OCI-LY7 (cell line): Measurements from ENCODE around the gene SGTB. TPM values are rescaled to one million over a fixed set of nuclear protein-coding genes. Genes with fewer than 3 reads are reported as not detected.

Source experiments
- BruUV-seq: library from RNA; stranded (reverse); fragments of 400-500 nt; replicated peaks from 2 replicates; lab custom pipeline; 2021; lab: Mats Ljungman, UMichigan
- CTCF ChIA-PET: fragments of 300-600 bp; sonication (Branson Sonifier 250); formaldehyde crosslinking; loops from one replicate; lab custom pipeline; 2022; ENCODE audit warnings: antibody characterized with exemption; ENCODE audit not compliant: unreplicated experiment; lab: Charles Lee
- POLR2A ChIA-PET: fragments of 300-600 bp; sonication (Branson Sonifier 250); formaldehyde crosslinking; loops from one replicate; lab custom pipeline; 2022; ENCODE audit warnings: antibody characterized with exemption; lab: Charles Lee
- DNase-seq: peaks from one replicate; pipeline ENCODE4 v3.0.0-alpha.2; 2015; ENCODE audit warnings: low spot score
- H2AFZ ChIP-seq: fragments of 200-600 bp; sonication (generic), shearing (Covaris generic); 2 replicates; pipeline ENCODE4 v1.6.1; 2014; ENCODE audit warnings: mild to moderate bottlenecking, antibody characterized with exemption, low read length, moderate library complexity
- H3K27ac ChIP-seq: fragments of 200-600 bp; sonication (generic); 2 replicates; pipeline ENCODE4 v1.5.1; 2014; ENCODE audit warnings: mixed run types, low read depth, mild to moderate bottlenecking, moderate library complexity, low read length, inconsistent platforms; ENCODE audit not compliant: poor library complexity, severe bottlenecking
- H3K36me3 ChIP-seq: fragments of 200-600 bp; sonication (generic); 2 replicates; pipeline ENCODE4 v1.6.1; 2014; ENCODE audit warnings: mild to moderate bottlenecking, antibody characterized with exemption, low read length, moderate library complexity, mixed read lengths; ENCODE audit not compliant: insufficient read depth
- H3K4me1 ChIP-seq: fragments of 200-600 bp; sonication (generic); 2 replicates; pipeline ENCODE4 v1.5.1; 2014; ENCODE audit warnings: mild to moderate bottlenecking, low read length; ENCODE audit not compliant: insufficient read depth, poor library complexity, severe bottlenecking
- H3K4me2 ChIP-seq: fragments of 200-600 bp; sonication (generic); 2 replicates; pipeline ENCODE4 v1.6.1; 2014; ENCODE audit warnings: mild to moderate bottlenecking, low read length
- H3K4me3 ChIP-seq: fragments of 200-600 bp; sonication (generic); 2 replicates; pipeline ENCODE4 v1.5.1; 2014; ENCODE audit warnings: mild to moderate bottlenecking, low read depth, low read length; ENCODE audit not compliant: poor library complexity, severe bottlenecking
- H3K79me2 ChIP-seq: fragments of 200-600 bp; sonication (generic); 2 replicates; pipeline ENCODE4 v1.6.1; 2016; ENCODE audit warnings: low read depth, mild to moderate bottlenecking, low read length, moderate library complexity, mixed read lengths; ENCODE audit not compliant: insufficient read depth
- H3K9me2 ChIP-seq: fragments of 200-600 bp; sonication (generic); 2 replicates; pipeline ENCODE4 v1.6.1; 2016; ENCODE audit warnings: mild to moderate bottlenecking, low read length, mixed read lengths; ENCODE audit not compliant: insufficient read depth
- H3K9me3 ChIP-seq: fragments of 200-600 bp; sonication (generic); 2 replicates; pipeline ENCODE4 v1.6.1; 2014; ENCODE audit warnings: mild to moderate bottlenecking, mixed run types, low read length, mixed read lengths
- H4K20me1 ChIP-seq: fragments of 200-600 bp; sonication (generic); 2 replicates; pipeline ENCODE4 v1.6.1; 2014; ENCODE audit warnings: mild to moderate bottlenecking, antibody characterized with exemption, low read length, moderate library complexity, mixed read lengths; ENCODE audit not compliant: insufficient read depth
- CTCF ChIP-seq: fragments of 200-600 bp; sonication (generic); conservative IDR thresholded peaks from 2 replicates; pipeline ENCODE4 v1.5.1; 2014; ENCODE audit warnings: mild to moderate bottlenecking, antibody characterized with exemption, low read length, moderate library complexity, mixed read lengths
- EZH2phosphoT487 ChIP-seq: fragments of 200-600 bp; sonication (generic); IDR thresholded peaks from 2 replicates; pipeline ENCODE4 v1.6.1; 2018; ENCODE audit warnings: low read depth, borderline replicate concordance, mild to moderate bottlenecking, mixed run types, antibody characterized with exemption, low read length, moderate library complexity, mixed read lengths
- intact Hi-C: fragments of 100-400 bp; cut with micrococcal nuclease; formaldehyde crosslinking; loops from one replicate; pipeline ENCODE4 v1.10.0; 2022; ENCODE audit not compliant: unreplicated experiment
- total RNA-seq, 2 experiments: library from RNA; depleted of rRNA in 1 of 2; stranded (reverse); fragments of >200 nt in 1 of 2; shearing (Covaris generic) in 1 of 2; gene quantifications; 2 replicates each; pipeline ENCODE4 v1.2.3, GENCODE V29; 2014 to 2022

The SGTB gene
- total RNA-seq, 2 experiments from 2014 or later: 4.3 to 8.7 TPM

- Histone ChIP-seq H3K4me1 (no peaks in the 10 kb centered on the region), H2AFZ (no peak overlapping the region), H3K4me2 (no peak overlapping the region), H3K27ac (no peak overlapping the region), H3K79me2 (no peaks in the 10 kb centered on the region), H3K36me3 (peaks cover 26% of the 10 kb centered on the region), H4K20me1 (no peaks in the 10 kb centered on the region), H3K4me3 (no peak overlapping the region), H3K9me2 (no peaks in the 10 kb centered on the region), H3K9me3 (no peaks in the 10 kb centered on the region)
- CTCF ChIA-PET: no interaction called here
- POLR2A ChIA-PET: no interaction called here
- BruUV-seq: no TSS peak
- DNase-seq: no peak
- intact Hi-C loops: no loop called here
- TF ChIP-seq CTCF (no peak), EZH2phosphoT487 (no peak)
Observed at GRCh38 chr5:65766781-65767180, 44.9 kb upstream of the SGTB start.

GRCh38 chr5:65766175-65766574 is 44.3 kb upstream of the SGTB start:
- CTCF ChIA-PET: no interaction called here
- no peak for DNase-seq

More at GRCh38 chr5:65766175-65766574, 44.3 kb upstream of the SGTB start:
- BruUV-seq: no TSS peak
- H2AFZ ChIP-seq: no peak overlapping the region
- no peak overlapping the region for H3K4me3 ChIP-seq
- no peaks in the 10 kb centered on the region for H4K20me1 ChIP-seq
- no peak overlapping the region for H3K27ac ChIP-seq
- no peak for TF ChIP-seq EZH2phosphoT487
- no peak for TF ChIP-seq CTCF
- no peaks in the 10 kb centered on the region for H3K9me2 ChIP-seq
- H3K4me1 ChIP-seq: no peaks in the 10 kb centered on the region
- H3K79me2 ChIP-seq: no peaks in the 10 kb centered on the region
- POLR2A ChIA-PET: interaction anchor here (0.7 to 0.8 kb wide), 4 partner anchors 9 to 693 kb away, joined by 3 to 5 read pairs (median 3); no protein-coding TSS in a partner anchor
- H3K9me3 ChIP-seq: no peaks in the 10 kb centered on the region
- intact Hi-C loops: no loop called here
- H3K4me2 ChIP-seq: no peak overlapping the region
- peaks cover 26% of the 10 kb centered on the region for H3K36me3 ChIP-seq
